HG03469 (cell line): ENCODE measurements around the gene TMEM80.

Experiments
- ATAC-seq: cut with Tn5 transposase; IDR thresholded peaks from one replicate; pipeline ENCODE4 v1.9.1; 2021; ENCODE audit warnings: mild to moderate bottlenecking, moderate library complexity, moderate number of reproducible peaks; ENCODE audit not compliant: unreplicated experiment

The TMEM80 gene

GRCh38 chr11:698493-699115, 3.0 kb downstream of the TMEM80 start:
- no peak for ATAC-seq

- ATAC-seq, result no peak
These were observed 3.5 kb downstream of the TMEM80 start for GRCh38 chr11:699116-699508.

- ATAC-seq, result no peak
These were observed 4.1 kb downstream of the TMEM80 start for GRCh38 chr11:699753-700152.

- ATAC-seq, result no peak
These were observed 6.3 kb downstream of the TMEM80 start for GRCh38 chr11:701741-702461.

- no peak for ATAC-seq
These were observed 7.1 kb downstream of the TMEM80 start for GRCh38 chr11:702462-703461.

- ATAC-seq, result no peak
These were observed 7.9 kb downstream of the TMEM80 start for GRCh38 chr11:703506-703905.

- no peak for ATAC-seq
These were observed 8.6 kb downstream of the TMEM80 start for GRCh38 chr11:704228-704674.

- no peak for ATAC-seq
These were observed 9.4 kb downstream of the TMEM80 start for GRCh38 chr11:704781-705645.

GRCh38 chr11:705646-706438, 10.2 kb downstream of the TMEM80 start, which contains the start of gene EPS8L2:
EPS8L2 (plus strand) TSS chr11:706231; CDS start chr11:709408, 3,177 bp downstream.
- ATAC-seq, result no peak

GRCh38 chr11:706439-706956, 10.9 kb downstream of the TMEM80 start:
- ATAC-seq, result no peak

- no peak for ATAC-seq
These were observed 11.6 kb downstream of the TMEM80 start for GRCh38 chr11:706957-707816.

- ATAC-seq, result no peak
These were observed 12.3 kb downstream of the TMEM80 start for GRCh38 chr11:707817-708420.

- ATAC-seq, result no peak
These were observed 12.9 kb downstream of the TMEM80 start for GRCh38 chr11:708511-708910.

GRCh38 chr11:709109-709997, 13.7 kb downstream of the TMEM80 start:
- no peak for ATAC-seq

- ATAC-seq, result no peak
These were observed 18.8 kb downstream of the TMEM80 start for GRCh38 chr11:714436-714835.

- no peak for ATAC-seq
These were observed 23.8 kb downstream of the TMEM80 start for GRCh38 chr11:719214-720016.
